Right atrium auricular region (tissue), 2 donors: Measurements from ENCODE around the gene FAP. TPM values are rescaled to one million over a fixed set of nuclear protein-coding genes. Genes with fewer than 3 reads are reported as not detected.

Experiments used
- DNase-seq: peaks from one replicate; pipeline ENCODE4 v3.0.0-alpha.2; 2019; ENCODE audit warnings: low spot score
- H3K27ac ChIP-seq, 2 donors: fragments of 200-600 bp; sonication (generic); 1 replicate in 1 of 2; 2 replicates in 1 of 2; pipeline ENCODE4 v1.5.1; 2016 to 2019
- H3K27me3 ChIP-seq, 2 donors: fragments of 200-600 bp; sonication (generic); one replicate each; pipeline versions ENCODE4 v1.5.1 to v1.6.0; 2017 to 2019
- H3K36me3 ChIP-seq: fragments of 200-600 bp; sonication (generic); one replicate; pipeline ENCODE4 v1.5.1; 2016
- H3K4me1 ChIP-seq, 2 donors: fragments of 200-600 bp; sonication (generic); one replicate each; pipeline versions ENCODE4 v1.5.1 to v1.6.0; 2017 to 2019
- H3K4me3 ChIP-seq, 2 donors: fragments of 200-600 bp; sonication (generic); 1 replicate in 1 of 2; 2 replicates in 1 of 2; pipeline ENCODE4 v1.5.1; 2017 to 2019; ENCODE audit warnings: mild to moderate bottlenecking in 1 of 2, moderate library complexity in 1 of 2
- H3K9me3 ChIP-seq, 2 donors: fragments of 200-600 bp; sonication (generic); one replicate each; pipeline ENCODE4 v1.5.1; 2019
- total RNA-seq, 2 donors: library from RNA; depleted of rRNA; stranded (reverse); fragments of >200 nt; gene quantifications; one replicate each; pipeline ENCODE4 v1.1.0, GENCODE V29; 2016
- TF ChIP-seq, protein P1 (sequence below), 2 donors: fragments of 200-600 bp; sonication (generic); IDR thresholded peaks; one replicate each; pipeline ENCODE4 v1.5.1; 2019; ENCODE audit warnings: antibody characterized with exemption in 2 of 2

Gene FAP
- total RNA-seq, 2 donors from 2014 or later: 0.71 to 5.7 TPM

DNA sequence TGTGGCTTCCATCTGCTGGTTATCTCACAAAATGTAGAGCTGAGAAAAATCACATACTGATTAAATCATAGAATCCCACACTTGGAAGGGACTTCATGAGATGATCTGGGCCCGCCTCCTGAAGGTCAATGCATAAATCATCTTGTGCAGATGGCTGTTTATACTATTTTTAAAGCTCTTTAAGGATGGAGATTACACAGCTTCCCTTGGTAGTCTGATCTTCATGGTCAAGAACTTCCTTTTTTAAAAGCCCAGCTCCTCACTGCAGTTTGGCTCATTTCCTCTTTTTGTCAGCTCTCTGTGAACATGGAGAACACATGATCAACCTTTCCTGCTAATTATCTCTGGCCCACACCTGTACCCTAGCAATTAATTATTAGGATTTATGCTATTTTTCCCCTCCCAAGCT lies 117.1 kb downstream of the FAP start:
- TF ChIP-seq, protein P1, sequence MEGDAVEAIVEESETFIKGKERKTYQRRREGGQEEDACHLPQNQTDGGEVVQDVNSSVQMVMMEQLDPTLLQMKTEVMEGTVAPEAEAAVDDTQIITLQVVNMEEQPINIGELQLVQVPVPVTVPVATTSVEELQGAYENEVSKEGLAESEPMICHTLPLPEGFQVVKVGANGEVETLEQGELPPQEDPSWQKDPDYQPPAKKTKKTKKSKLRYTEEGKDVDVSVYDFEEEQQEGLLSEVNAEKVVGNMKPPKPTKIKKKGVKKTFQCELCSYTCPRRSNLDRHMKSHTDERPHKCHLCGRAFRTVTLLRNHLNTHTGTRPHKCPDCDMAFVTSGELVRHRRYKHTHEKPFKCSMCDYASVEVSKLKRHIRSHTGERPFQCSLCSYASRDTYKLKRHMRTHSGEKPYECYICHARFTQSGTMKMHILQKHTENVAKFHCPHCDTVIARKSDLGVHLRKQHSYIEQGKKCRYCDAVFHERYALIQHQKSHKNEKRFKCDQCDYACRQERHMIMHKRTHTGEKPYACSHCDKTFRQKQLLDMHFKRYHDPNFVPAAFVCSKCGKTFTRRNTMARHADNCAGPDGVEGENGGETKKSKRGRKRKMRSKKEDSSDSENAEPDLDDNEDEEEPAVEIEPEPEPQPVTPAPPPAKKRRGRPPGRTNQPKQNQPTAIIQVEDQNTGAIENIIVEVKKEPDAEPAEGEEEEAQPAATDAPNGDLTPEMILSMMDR (IDR thresholded peaks at IDR 0.05): no peak
- DNase-seq: no peak
- peaks cover 0 to 8% of the 10 kb centered on the region in 2 donors for H3K9me3 ChIP-seq

DNA sequence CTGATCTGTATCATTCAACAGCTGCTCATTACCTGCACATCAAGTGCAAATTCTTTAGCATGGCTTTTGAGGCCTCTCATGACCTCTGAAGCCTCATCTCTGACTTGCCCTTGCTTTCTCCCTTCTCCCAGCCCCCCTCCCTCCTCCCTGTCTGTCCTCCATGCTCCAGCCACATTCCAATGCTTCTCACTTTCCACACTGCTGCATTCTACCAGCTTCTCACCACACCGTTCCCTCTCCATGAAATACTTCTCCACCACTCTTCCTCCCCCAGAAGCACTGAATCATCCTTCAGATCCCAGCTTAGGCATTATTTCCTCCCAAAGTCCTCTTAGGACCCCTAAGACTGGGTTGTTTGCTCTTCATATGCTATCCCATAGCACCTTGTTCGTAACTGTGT lies 118.1 kb downstream of the FAP start:
- Histone ChIP-seq H3K36me3 (no peaks in the 10 kb centered on the region), H3K27me3 (no peaks in the 10 kb centered on the region), H3K27ac (no peak overlapping the region), H3K9me3 (peaks cover 0 to under 1% of the 10 kb centered on the region in 2 donors), H3K4me3 (no peak overlapping the region), H3K4me1 (no peaks in the 10 kb centered on the region)
- TF ChIP-seq, protein P1 (IDR thresholded peaks at IDR 0.05): no peak
- no peak for DNase-seq

More for the DNA sequence above, 117.1 kb downstream of the FAP start:
- no peak overlapping the region for H3K27ac ChIP-seq
- no peaks in the 10 kb centered on the region for H3K36me3 ChIP-seq
- H3K4me1 ChIP-seq: no peaks in the 10 kb centered on the region
- peaks cover 0 to 3% of the 10 kb centered on the region in 2 donors for H3K27me3 ChIP-seq
- H3K4me3 ChIP-seq: no peak overlapping the region

DNA sequence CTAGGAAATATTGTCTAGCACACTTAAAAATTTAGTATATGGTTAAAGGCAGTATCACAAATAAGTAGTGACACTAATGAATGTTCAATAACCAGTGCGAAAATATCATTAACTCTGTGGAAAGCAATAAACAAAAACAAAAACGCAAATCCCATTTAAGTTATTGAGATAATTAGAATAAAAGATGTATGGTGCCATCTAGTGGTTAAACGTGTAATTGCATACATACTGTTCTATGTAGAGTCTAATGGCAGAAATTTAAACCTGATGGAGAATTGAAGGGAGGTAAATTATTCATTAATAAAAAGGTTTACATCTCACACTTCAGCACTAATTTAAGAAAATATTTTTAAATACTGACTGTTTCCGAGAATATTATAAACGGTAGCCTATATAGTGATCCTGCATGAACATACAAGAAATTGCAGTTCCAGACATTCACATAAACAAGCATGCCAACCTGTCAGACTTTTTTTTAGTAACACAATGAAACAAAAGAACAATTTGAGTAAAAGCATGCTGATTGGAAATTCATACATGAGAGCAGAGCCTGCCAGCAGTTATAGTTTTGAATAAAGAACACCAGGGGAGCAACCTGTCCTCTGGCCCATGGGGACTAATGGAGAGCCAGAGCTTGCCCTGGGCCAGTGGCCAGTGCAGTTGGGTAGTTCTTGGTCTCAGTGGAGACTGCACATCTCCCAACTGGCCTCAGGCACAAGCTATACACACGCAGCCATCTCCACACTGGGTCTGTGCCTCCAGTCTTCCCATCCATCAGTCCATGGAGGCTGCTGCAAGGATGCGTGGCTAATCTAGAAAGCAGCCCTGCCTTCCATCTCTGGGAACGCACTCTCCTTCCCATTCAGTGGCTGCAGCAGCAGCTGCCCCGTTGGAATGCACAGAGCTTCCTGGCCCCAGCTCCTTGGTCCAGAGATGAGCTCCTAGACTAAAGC lies 119.2 kb downstream of the FAP start:
- Histone ChIP-seq H3K27ac (no peak overlapping the region), H3K4me3 (no peak overlapping the region), H3K27me3 (no peaks in the 10 kb centered on the region), H3K4me1 (no peaks in the 10 kb centered on the region), H3K9me3 (no peaks in the 10 kb centered on the region), H3K36me3 (no peaks in the 10 kb centered on the region)
- TF ChIP-seq, protein P1 (IDR thresholded peaks at IDR 0.05): peak; percentile 60 to 86
- no peak for DNase-seq

Other genes starting within 250 kb of the FAP start
- 1 to 10 TPM; 4.5 to 6.8 TPM for gene DPP4, start 169.2 kb downstream of the FAP start, total RNA-seq
- not detected for gene GCG, start 91.2 kb downstream of the FAP start, total RNA-seq
- 1 to 10 TPM; 4.1 to 6.6 TPM for gene IFIH1, start 75.2 kb upstream of the FAP start, total RNA-seq
- 10 to 100 TPM; 11.1 to 14.3 TPM for gene GCA, start 100.7 kb upstream of the FAP start, total RNA-seq